Stimulated activated memory B cell treated with anti-CD40 and anti-IgM and Interleukin-4, amounts not matched to agents 10 μg/mL and 1 μg/mL and 100 μg/mL, for 72 hours (primary cell): ENCODE results near the gene TESK2.
"Not testable (repeated sequence)": the region's sequence is repeated elsewhere in the genome, so short reads cannot be mapped to it uniquely, and the experiment has no call there.

Source experiments
- ATAC-seq: fragments of 150-1000 bp; cut with Tn5 transposase; 2 replicates; pipeline ENCODE4 v1.10.0; 2021
- H3K27ac Mint-ChIP-seq: one replicate; pipeline ENCODE4 v1.8.0; 2022; ENCODE audit warnings: mild to moderate bottlenecking, mixed read lengths
- H3K27me3 Mint-ChIP-seq: one replicate; pipeline ENCODE4 v1.8.0; 2022; ENCODE audit warnings: mixed read lengths
- H3K36me3 Mint-ChIP-seq: one replicate; pipeline ENCODE4 v1.8.0; 2022; ENCODE audit warnings: mixed read lengths
- H3K4me1 Mint-ChIP-seq: one replicate; pipeline ENCODE4 v1.8.0; 2022; ENCODE audit warnings: mixed read lengths
- H3K4me3 Mint-ChIP-seq: one replicate; pipeline ENCODE4 v1.8.0; 2022; ENCODE audit warnings: mild to moderate bottlenecking, moderate library complexity, mixed read lengths
- H3K9me3 Mint-ChIP-seq: one replicate; pipeline ENCODE4 v1.8.0; 2022; ENCODE audit warnings: mixed read lengths

Gene TESK2, protein sequence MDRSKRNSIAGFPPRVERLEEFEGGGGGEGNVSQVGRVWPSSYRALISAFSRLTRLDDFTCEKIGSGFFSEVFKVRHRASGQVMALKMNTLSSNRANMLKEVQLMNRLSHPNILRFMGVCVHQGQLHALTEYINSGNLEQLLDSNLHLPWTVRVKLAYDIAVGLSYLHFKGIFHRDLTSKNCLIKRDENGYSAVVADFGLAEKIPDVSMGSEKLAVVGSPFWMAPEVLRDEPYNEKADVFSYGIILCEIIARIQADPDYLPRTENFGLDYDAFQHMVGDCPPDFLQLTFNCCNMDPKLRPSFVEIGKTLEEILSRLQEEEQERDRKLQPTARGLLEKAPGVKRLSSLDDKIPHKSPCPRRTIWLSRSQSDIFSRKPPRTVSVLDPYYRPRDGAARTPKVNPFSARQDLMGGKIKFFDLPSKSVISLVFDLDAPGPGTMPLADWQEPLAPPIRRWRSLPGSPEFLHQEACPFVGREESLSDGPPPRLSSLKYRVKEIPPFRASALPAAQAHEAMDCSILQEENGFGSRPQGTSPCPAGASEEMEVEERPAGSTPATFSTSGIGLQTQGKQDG

DNA sequence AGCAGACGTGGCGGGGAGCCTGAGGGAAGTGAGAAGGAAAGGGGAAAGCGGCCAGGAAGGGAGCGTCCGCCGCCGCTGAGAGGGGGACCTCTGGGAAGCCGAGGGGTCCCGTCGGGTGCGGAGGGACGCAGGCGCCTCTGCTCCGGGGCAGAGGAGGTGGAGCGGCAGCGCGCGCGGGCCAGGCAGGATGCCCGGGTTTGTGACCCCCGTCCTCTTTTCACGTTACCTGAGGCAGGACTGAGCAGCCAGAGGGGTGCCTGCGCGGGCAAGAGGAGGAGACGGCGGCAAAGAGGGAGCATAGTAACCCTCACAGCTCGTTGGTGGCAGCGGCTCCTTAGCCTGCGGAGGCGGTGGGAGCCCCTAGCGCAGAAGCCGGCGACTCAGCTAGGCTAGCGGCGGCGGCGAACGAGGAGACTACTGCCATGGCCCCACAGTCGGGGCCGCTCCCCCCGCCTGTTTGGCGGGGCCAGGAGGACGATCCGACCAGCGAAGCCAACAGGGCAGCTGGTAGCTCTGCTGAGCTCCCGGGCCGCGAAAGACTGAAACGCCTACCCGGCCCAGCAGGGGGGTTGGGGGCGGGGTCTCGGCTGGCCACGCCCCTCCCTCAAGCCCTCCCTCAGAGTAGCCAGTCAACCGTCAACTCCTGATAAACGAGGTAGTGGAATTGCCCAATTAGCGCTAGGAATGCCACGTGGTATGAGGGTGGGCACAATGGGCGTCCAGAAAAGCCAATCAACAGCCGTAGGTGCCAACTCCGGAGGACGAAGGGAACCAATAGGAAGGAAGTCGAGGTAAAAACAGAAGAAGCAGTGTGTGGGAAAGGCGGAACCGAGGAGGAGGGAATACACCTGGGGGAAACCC lies at the start of gene TESK2:
TSS of gene TESK2 (minus strand) at position 538 of the 861 bp plus-strand sequence. CDS start 33,378 bp downstream, outside the sequence.
- Mint-ChIP-seq H3K4me3 (no peak within 1 kb of the TSS), H3K27ac (no peak within 1 kb of the TSS), H3K27me3 (no peaks in the 10 kb centered on the region), H3K9me3 (no peaks in the 10 kb centered on the region), H3K4me1 (peaks cover 7% of the 10 kb centered on the region), H3K36me3 (peaks cover 5% of the 10 kb centered on the region)
- ATAC-seq: peak; percentile 97

DNA sequence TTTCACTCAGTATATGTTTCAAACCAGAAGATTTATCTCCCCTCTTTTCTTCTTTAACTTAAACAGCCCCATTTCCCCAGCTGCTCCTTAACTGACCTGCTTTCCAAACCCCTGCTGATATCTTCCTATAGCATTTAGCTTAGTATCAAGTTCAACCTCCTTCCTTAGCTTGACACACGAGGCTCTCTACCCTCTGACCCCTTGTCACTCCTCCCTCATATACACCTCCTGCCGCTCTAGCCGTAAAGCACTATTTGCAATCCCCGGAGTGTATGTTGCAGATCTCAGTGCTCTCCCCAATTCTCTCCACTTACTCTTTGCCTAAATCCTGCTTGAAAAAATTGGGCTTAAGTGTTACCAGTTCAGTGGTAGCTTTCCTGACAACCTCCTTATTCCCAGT lies 45.9 kb upstream of the TESK2 start:
- Mint-ChIP-seq H3K4me3 (no peak overlapping the region), H3K27me3 (no peaks in the 10 kb centered on the region), H3K27ac (no peak overlapping the region), H3K9me3 (no peaks in the 10 kb centered on the region), H3K36me3 (no peaks in the 10 kb centered on the region), H3K4me1 (peaks cover 16% of the 10 kb centered on the region)
- no peak for ATAC-seq

DNA sequence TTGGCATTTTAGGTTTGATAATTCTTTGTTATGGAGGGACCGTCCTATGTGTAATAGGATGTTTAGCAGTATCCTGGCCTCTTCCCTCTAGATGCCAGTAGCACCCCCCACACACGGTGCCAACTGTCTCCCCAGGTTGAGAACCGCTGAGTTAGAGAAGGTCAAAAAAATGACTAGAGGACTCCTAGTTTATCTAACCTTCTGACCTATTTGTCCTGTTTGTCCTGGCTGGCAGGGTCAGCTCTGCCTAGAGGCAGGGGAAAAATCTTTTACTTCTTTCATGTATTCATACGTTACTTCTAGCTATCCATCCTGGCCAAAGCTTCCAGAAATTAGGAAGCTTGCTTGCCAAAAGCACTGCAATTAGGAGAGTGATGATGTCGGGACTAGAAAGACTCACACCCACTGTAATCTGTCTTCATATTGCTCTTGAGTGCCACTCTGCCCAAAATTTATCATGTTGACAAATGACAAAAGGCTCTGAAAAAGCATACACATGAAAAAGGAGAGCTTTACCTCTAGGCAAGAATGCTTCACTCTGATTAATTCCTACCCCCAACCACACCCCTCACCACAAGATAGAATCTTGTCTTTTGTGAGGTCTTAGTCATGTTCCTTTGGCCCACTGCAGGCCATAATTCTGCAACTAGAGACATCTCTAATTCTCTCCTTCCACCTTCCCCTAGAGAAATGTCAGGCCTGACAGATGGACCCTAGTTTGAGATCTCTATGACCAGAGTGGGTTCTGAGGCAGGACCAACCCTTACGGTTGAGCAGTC lies 45.2 kb upstream of the TESK2 start:
- no peaks in the 10 kb centered on the region for H3K36me3 Mint-ChIP-seq
- no peak for ATAC-seq
- H3K4me1 Mint-ChIP-seq: peaks cover 13% of the 10 kb centered on the region
- no peaks in the 10 kb centered on the region for H3K9me3 Mint-ChIP-seq
- peak overlapping the region; percentile 30 for H3K27ac Mint-ChIP-seq
- no peaks in the 10 kb centered on the region for H3K27me3 Mint-ChIP-seq
- H3K4me3 Mint-ChIP-seq: no peak overlapping the region

- no peaks in the 10 kb centered on the region for H3K9me3 Mint-ChIP-seq
- H3K27ac Mint-ChIP-seq: no peak overlapping the region
- ATAC-seq: no peak
- no peaks in the 10 kb centered on the region for H3K27me3 Mint-ChIP-seq
- peaks cover 6% of the 10 kb centered on the region for H3K4me1 Mint-ChIP-seq
- no peaks in the 10 kb centered on the region for H3K36me3 Mint-ChIP-seq
- no peak overlapping the region for H3K4me3 Mint-ChIP-seq
Measured at GRCh38 chr1:45531873-45532272, 40.9 kb upstream of the TESK2 start.

DNA sequence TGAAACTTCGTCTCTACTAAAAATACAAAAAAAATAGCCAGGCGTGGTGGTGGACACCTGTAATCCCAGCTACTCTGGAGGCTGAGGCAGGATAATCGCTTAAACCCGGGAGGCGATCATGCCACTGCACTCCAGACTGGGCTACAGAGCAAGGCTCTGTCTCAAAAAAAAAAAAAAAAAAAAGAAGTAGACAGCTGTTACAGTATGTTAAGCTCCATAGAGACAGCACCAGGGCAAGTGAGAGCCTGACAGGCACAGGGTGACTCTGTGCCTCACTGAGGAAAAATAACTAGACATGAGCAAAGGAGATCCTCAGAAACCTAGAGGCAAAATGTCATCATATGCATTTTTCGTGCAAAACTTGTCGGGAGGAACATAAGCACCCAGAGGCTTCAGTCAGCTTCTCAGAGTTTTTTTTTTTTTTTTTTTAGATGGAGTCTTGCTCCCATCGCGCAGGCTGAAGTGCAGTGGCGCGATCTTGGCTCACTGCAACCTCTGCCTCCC lies 39.7 kb upstream of the TESK2 start:
- no peak overlapping the region for H3K27ac Mint-ChIP-seq
- H3K27me3 Mint-ChIP-seq: no peaks in the 10 kb centered on the region
- H3K9me3 Mint-ChIP-seq: no peaks in the 10 kb centered on the region
- no peak for ATAC-seq
- no peaks in the 10 kb centered on the region for H3K36me3 Mint-ChIP-seq
- no peak overlapping the region for H3K4me3 Mint-ChIP-seq
- H3K4me1 Mint-ChIP-seq: peaks cover 6% of the 10 kb centered on the region

DNA sequence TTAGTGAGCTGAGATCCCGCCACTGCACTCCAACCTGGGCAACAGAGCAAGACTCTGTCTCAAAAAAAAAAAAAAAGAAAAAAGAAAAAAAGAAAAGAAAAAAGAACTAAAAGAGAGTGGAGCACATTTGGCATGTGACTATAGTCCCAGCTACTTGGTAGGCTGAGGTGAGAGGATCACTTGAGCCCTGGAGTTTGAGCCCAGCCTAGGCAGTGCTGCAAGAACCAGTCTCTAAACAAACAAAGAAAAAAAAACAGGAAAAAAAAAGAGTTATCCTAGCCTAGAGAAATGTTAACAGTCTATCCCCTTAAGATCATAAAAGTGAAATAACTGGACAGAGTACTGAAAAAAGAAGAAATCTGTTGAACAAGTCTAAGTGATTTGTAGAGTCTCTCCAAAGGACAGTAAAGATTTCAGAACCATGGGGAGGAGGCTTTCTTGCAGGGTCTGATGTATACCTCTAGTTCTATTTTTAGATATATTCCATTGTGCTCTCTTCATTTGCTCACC lies 35.2 kb upstream of the TESK2 start:
- Mint-ChIP-seq H3K27ac (peak overlapping the region; percentile 27), H3K36me3 (no peaks in the 10 kb centered on the region), H3K4me3 (no peak overlapping the region), H3K4me1 (peaks cover 18% of the 10 kb centered on the region), H3K9me3 (no peaks in the 10 kb centered on the region), H3K27me3 (no peaks in the 10 kb centered on the region)
- ATAC-seq: no peak

GRCh38 chr1:45523975-45524374 lies 33.0 kb upstream of the TESK2 start:
- peaks cover 33% of the 10 kb centered on the region for H3K4me1 Mint-ChIP-seq
- not testable (repeated sequence) for ATAC-seq, H3K27me3 Mint-ChIP-seq

GRCh38 chr1:45523516-45523915 lies 32.6 kb upstream of the TESK2 start:
- H3K36me3 Mint-ChIP-seq: peaks cover 11% of the 10 kb centered on the region
- H3K4me1 Mint-ChIP-seq: peaks cover 38% of the 10 kb centered on the region
- H3K9me3 Mint-ChIP-seq, ATAC-seq, H3K4me3 Mint-ChIP-seq, H3K27me3 Mint-ChIP-seq: not testable (repeated sequence)
- peak overlapping the region; percentile 96 for H3K27ac Mint-ChIP-seq

More at GRCh38 chr1:45523975-45524374, 33.0 kb upstream of the TESK2 start:
- H3K4me3 Mint-ChIP-seq, H3K27ac Mint-ChIP-seq, H3K36me3 Mint-ChIP-seq, H3K9me3 Mint-ChIP-seq: not testable (repeated sequence)

DNA sequence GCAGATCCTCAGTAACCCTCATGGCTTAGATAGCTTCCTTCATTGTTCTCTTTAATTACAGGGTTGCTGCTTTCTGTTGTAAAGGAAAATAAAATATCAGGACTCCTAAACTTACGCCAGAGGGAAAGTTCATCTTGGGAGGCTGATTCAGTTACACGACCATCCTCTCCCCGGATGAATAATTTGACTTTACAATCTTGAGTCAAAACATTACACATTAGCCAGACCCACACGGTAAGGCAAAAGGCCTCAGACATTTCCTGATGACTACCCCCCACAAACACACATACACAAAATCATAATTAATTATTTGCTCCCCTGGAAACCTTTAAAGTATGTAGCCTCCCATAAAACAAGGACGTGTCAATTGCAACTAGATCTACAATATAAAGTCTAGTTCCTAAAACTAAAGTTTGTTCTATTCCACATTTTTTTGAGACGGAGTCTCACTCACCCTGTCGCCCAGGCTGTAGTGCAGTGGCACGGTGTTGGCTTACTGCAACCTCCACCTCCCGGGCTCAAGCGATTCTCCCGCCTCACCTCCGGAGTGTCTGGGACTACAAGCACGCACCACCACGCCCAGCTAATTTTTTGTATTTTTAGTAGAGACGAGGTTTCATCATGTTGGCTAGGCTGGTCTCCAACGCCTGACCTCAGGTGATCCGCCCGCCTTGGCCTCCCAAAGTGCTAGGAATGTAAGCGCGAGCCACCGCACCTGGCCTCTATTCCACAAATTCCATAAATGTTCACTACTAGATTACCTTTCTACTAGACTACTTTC lies 31.6 kb upstream of the TESK2 start:
- Mint-ChIP-seq H3K9me3 (no peaks in the 10 kb centered on the region), H3K27ac (peak overlapping the region; percentile 96), H3K27me3 (no peaks in the 10 kb centered on the region), H3K4me1 (peaks cover 42% of the 10 kb centered on the region), H3K36me3 (peaks cover 12% of the 10 kb centered on the region), H3K4me3 (peak overlapping the region; percentile 99)
- ATAC-seq: peak; percentile 9

DNA sequence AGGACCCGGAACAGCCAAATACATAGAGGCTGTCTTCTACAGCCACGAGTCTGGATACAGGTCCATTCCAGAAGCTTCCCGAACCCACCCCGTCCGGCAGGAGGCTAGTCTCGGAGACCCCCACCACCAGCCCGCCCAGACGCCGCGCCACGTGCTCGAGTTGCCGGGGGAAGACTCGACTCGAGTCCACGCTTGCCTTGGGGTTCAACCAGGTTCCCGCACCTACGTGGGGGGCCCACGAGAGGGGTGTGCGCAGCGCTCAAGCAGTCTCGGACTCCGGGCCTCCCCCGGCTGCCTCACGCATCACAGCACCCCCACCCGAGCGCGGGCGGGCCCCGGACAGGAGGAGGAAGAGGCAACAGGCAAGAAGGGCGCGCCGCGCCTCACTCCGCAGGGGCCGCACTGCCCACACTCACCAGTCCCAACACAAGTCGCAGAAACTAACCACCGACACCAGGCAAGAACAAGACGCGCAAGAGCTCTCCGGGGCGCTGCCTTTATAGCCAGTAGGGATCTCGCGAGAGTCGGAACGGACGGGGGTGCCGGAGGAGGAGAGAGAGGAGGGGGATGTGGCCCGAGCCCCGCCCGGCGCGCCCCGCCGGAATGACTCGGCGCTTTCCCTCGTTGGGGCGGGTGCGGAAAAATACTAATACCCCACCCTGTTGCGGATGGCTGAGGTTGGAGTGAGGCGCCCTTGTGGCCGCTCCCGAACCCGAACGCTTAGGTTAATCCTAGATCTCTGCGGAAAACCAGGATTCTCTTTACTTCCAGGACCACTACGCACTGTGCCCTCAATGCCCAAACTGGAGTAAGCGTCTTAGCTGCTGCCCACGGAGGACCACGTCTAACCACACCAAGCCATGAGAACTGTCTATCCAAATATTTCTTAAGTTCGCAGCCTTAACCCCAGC lies 30.7 kb upstream of the TESK2 start, which contains the start of gene PRDX1:
TSS of gene PRDX1 (minus strand) at position 472 of the 911 bp plus-strand sequence. CDS start 2,841 bp downstream, outside the sequence.
- peak within 1 kb of the TSS; percentile 99 for H3K4me3 Mint-ChIP-seq
- H3K27me3 Mint-ChIP-seq: no peaks in the 10 kb centered on the region
- H3K36me3 Mint-ChIP-seq: peaks cover 19% of the 10 kb centered on the region
- ATAC-seq: peak; percentile 95
- H3K9me3 Mint-ChIP-seq: no peaks in the 10 kb centered on the region
- peaks cover 49% of the 10 kb centered on the region for H3K4me1 Mint-ChIP-seq
- H3K27ac Mint-ChIP-seq: peak within 1 kb of the TSS; percentile 96

DNA sequence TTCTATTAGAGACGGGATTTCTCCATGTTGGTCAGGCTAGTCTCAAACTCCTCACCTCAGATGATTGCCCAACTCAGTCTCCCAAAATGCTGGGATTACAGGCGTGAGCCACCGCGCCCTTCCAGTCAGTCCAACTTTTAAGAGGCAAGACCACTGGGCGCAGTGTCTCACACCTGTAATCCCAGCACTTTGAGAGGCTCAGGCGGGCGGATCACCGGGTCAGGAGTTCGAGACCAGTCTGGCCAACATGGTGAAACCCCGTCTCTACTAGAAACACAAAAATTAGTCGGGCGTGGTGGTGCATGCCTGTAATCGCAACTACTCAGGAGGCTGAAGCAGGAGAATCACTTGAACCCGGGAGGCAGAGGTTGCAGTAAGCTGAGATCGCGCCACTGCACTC lies 28.8 kb upstream of the TESK2 start:
- H3K27ac Mint-ChIP-seq: peak overlapping the region; percentile 96
- H3K4me3 Mint-ChIP-seq: peak overlapping the region; percentile 99
- H3K27me3 Mint-ChIP-seq, ATAC-seq, H3K9me3 Mint-ChIP-seq: not testable (repeated sequence)
- H3K36me3 Mint-ChIP-seq: peaks cover 38% of the 10 kb centered on the region
- peaks cover 53% of the 10 kb centered on the region for H3K4me1 Mint-ChIP-seq

- Mint-ChIP-seq H3K4me3 (peak overlapping the region; percentile 99), H3K4me1 (peaks cover 51% of the 10 kb centered on the region), H3K36me3 (peaks cover 47% of the 10 kb centered on the region), H3K27ac (peak overlapping the region; percentile 96), H3K9me3 (no peaks in the 10 kb centered on the region), H3K27me3 (no peaks in the 10 kb centered on the region)
- no peak for ATAC-seq
Measured at GRCh38 chr1:45518910-45519309, 27.9 kb upstream of the TESK2 start.

GRCh38 chr1:45518366-45518765 lies 27.4 kb upstream of the TESK2 start:
- Mint-ChIP-seq H3K4me1 (peaks cover 51% of the 10 kb centered on the region), H3K36me3 (peaks cover 48% of the 10 kb centered on the region), H3K4me3 (peak overlapping the region; percentile 99), H3K27ac (peak overlapping the region; percentile 96)
- ATAC-seq, H3K27me3 Mint-ChIP-seq, H3K9me3 Mint-ChIP-seq: not testable (repeated sequence)
